ENCODE data around the gene MEIG1.
"Not testable (repeated sequence)": the region's sequence is repeated elsewhere in the genome, so short reads cannot be mapped to it uniquely, and the experiment has no call there.

Gene MEIG1

DNA sequence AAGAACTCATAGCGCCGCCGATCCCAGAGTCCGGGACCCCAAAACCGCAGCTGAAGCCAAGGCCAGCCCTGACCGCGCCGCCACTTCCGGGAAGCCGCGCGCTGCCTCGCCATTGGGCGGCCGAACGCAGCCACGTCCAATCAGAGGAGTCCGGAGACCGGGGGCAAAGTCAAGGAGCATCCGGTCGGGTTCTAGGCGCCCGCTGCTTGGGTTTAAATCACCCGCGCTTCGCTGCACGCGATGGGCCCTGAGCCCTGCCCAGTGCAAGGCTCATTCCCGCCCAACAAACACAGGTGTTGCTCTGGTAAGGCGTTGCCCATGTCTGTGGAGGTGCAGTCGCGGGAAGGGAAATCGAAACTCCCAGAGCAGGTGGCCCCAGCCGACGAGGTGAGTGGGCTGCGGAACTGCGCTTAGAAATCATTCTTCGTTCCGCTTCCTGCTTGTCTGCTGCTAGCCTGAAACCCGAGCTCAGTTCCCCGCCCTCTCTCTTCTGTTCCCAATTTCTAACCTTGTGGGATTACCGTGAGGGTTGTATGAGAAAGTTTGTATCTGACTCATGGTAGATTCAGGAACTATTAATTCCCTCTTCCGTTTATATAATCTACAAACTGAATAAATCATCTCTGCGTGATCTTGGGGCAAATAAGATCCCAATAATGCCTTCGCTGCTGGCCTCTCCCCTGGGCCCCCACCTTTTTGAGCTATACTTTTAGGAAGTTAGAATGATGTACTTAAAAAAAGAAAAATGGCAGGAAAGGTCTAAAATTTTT, 5.0 kb upstream of the MEIG1 start, which contains the start of gene DCLRE1C:
Gene DCLRE1C, minus strand, starts transcription at position 96 of the 770 bp plus-strand sequence. Its CDS starts 86 bp downstream, at position 10.
- Histone ChIP-seq H3K36me3 (ENCODE audit: control insufficient read depth in 5 of 5, insufficient read depth in 5 of 5, low read length in 5 of 5) (peaks cover 0 to 2% (median 0%) of the 10 kb centered on the region in 5 donors), H3K9me3 (ENCODE audit: control insufficient read depth in 5 of 5, low read length in 5 of 5) (no peaks in the 10 kb centered on the region), H3K4me3 (ENCODE audit: low read depth in 1 of 5, low read length in 5 of 5) (peak within 1 kb of the TSS; percentile 66 to 94 (median 87)), H3K27me3 (ENCODE audit: control insufficient read depth in 5 of 5, insufficient read depth in 4 of 5, low read length in 5 of 5) (no peaks in the 10 kb centered on the region), H3K27ac (ENCODE audit: low read depth, low read length) (peak within 1 kb of the TSS; percentile 85), H3K4me1 (ENCODE audit: control insufficient read depth in 5 of 5, insufficient read depth in 5 of 5, low read length in 5 of 5) (peaks cover 5 to 42% (median 28%) of the 10 kb centered on the region in 5 donors), H3K9ac (ENCODE audit: low read length in 5 of 5) (peak within 1 kb of the TSS; percentile 77 to 86 (median 81))

DNA sequence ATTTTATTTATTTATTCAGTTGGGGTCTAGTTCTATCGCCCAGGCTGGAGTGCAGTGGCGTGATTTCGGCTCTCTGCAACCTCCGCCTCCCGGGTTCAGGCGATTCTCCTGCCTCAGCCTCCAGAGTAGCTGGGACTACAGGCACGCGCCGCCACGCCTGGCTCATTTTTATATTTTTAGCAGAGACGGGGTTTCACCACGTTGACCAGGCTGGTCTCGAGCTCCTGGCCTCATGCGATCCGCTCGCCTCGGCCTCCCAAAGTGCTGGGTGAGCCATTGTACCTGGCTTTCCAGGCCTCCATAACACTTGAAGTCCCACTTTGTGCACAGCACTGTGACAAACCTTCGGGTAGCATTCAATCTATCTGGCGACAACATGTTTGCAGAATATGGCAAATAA, 4.3 kb upstream of the MEIG1 start:
- no peaks in the 10 kb centered on the region for H3K9me3 ChIP-seq (ENCODE audit: control insufficient read depth in 5 of 5, low read length in 5 of 5)
- H3K9ac ChIP-seq (ENCODE audit: low read length in 5 of 5) = peak overlapping the region in 1 of 5 donors; percentile 86
- no peak overlapping the region for H3K4me3 ChIP-seq (ENCODE audit: low read depth in 1 of 5, low read length in 5 of 5)
- no peaks in the 10 kb centered on the region for H3K27me3 ChIP-seq (ENCODE audit: control insufficient read depth in 5 of 5, insufficient read depth in 4 of 5, low read length in 5 of 5)
- no peaks in the 10 kb centered on the region for H3K36me3 ChIP-seq (ENCODE audit: control insufficient read depth in 5 of 5, insufficient read depth in 5 of 5, low read length in 5 of 5)
- peaks cover 5 to 46% (median 28%) of the 10 kb centered on the region in 5 donors for H3K4me1 ChIP-seq (ENCODE audit: control insufficient read depth in 5 of 5, insufficient read depth in 5 of 5, low read length in 5 of 5)
- H3K27ac ChIP-seq (ENCODE audit: low read depth, low read length) = peak overlapping the region; percentile 85

DNA sequence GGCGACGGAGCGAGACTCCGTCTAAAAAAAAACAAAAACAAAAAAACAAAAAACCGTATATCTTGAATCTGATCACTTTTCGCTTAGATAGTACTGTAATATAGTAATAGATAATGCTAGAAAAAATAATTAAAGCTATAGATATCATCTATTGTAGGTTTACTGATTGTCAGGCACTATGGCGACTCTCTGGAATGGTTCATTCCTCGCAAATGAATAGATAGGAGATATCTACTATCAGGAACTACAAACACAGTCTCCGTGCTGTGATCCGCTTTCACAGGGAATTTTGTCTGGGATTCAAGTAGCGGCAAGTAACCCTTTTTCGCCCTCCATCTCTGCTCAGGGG, 342 bp upstream of the MEIG1 start:
- H3K9ac ChIP-seq (ENCODE audit: low read length in 5 of 5) = peak overlapping the region in 4 of 5 donors; percentile 19 to 93 (median 71)
- no peaks in the 10 kb centered on the region for H3K36me3 ChIP-seq (ENCODE audit: control insufficient read depth in 5 of 5, insufficient read depth in 5 of 5, low read length in 5 of 5)

DNA sequence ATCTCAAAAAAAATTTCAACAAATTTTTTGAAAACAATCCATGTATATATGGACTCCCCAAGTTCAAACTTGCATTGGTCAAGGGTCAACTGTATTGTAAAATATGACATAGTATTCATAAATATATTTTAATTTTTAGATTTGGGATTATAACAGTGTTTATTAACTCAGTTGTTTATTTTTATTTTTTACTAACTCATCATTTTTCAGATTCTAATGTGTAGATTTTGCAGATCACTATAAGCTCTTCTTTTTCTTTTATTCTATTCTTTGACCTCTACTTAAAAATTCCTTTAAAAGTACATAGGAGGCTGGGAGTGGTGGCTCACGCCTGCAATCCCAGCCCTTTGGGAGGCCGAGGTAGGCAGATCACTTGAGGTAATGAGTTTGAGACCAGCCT, 8.7 kb downstream of the MEIG1 start:
- H3K4me3 ChIP-seq (ENCODE audit: low read depth in 1 of 5, low read length in 5 of 5) = no peak overlapping the region
- no peaks in the 10 kb centered on the region for H3K36me3 ChIP-seq (ENCODE audit: control insufficient read depth in 5 of 5, insufficient read depth in 5 of 5, low read length in 5 of 5)
- no peaks in the 10 kb centered on the region for H3K27me3 ChIP-seq (ENCODE audit: control insufficient read depth in 5 of 5, insufficient read depth in 4 of 5, low read length in 5 of 5)
- no peaks in the 10 kb centered on the region for H3K9me3 ChIP-seq (ENCODE audit: control insufficient read depth in 5 of 5, low read length in 5 of 5)
- H3K27ac ChIP-seq (ENCODE audit: low read depth, low read length) = no peak overlapping the region
- no peak overlapping the region for H3K9ac ChIP-seq (ENCODE audit: low read length in 5 of 5)
- H3K4me1 ChIP-seq (ENCODE audit: control insufficient read depth in 5 of 5, insufficient read depth in 5 of 5, low read length in 5 of 5) = no peaks in the 10 kb centered on the region

More for the DNA sequence above, 342 bp upstream of the MEIG1 start:
- no peaks in the 10 kb centered on the region for H3K27me3 ChIP-seq (ENCODE audit: control insufficient read depth in 5 of 5, insufficient read depth in 4 of 5, low read length in 5 of 5)
- H3K9me3 ChIP-seq (ENCODE audit: control insufficient read depth in 5 of 5, low read length in 5 of 5) = no peaks in the 10 kb centered on the region
- peak overlapping the region; percentile 97 for H3K27ac ChIP-seq (ENCODE audit: low read depth, low read length)
- peak overlapping the region; percentile 61 to 95 (median 83) for H3K4me3 ChIP-seq (ENCODE audit: low read depth in 1 of 5, low read length in 5 of 5)
- peaks cover 3 to 21% (median 13%) of the 10 kb centered on the region in 5 donors for H3K4me1 ChIP-seq (ENCODE audit: control insufficient read depth in 5 of 5, insufficient read depth in 5 of 5, low read length in 5 of 5)

DNA sequence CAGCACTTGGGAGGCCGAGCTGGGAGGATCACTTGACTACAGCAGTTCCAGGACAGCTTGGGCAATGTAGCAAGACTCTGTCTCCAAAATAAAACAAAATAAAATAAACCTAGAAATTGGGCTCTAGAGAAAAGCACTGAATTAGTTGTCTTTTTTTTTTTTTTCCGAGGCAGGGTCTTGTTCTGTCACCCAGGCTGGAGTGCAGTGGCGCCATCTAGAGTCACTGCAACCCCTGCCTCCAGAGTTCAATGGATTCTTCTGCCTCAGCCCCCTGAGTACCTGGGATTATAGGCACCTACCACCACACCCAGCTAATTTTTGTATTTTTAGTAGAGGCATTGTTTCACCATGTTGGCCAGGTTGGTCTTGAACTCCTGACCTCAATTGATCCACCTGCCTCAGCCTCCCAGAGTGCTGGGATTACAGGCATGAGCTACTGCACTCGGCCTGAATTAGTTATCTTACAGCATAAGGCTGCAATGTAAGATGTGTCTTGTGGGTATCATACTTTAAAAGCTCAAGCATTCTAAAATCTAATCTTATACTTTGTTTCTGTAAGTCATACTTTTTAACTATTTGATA, 12.8 kb downstream of the MEIG1 start:
- H3K9ac ChIP-seq (ENCODE audit: low read length in 5 of 5) = no peak overlapping the region
- H3K27ac ChIP-seq (ENCODE audit: low read depth, low read length) = no peak overlapping the region
- no peaks in the 10 kb centered on the region for H3K36me3 ChIP-seq (ENCODE audit: control insufficient read depth in 5 of 5, insufficient read depth in 5 of 5, low read length in 5 of 5)
- H3K4me1 ChIP-seq (ENCODE audit: control insufficient read depth in 5 of 5, insufficient read depth in 5 of 5, low read length in 5 of 5) = no peaks in the 10 kb centered on the region
- peaks cover 0 to 4% (median 0%) of the 10 kb centered on the region in 5 donors for H3K27me3 ChIP-seq (ENCODE audit: control insufficient read depth in 5 of 5, insufficient read depth in 4 of 5, low read length in 5 of 5)
- no peak overlapping the region for H3K4me3 ChIP-seq (ENCODE audit: low read depth in 1 of 5, low read length in 5 of 5)
- no peaks in the 10 kb centered on the region for H3K9me3 ChIP-seq (ENCODE audit: control insufficient read depth in 5 of 5, low read length in 5 of 5)

DNA sequence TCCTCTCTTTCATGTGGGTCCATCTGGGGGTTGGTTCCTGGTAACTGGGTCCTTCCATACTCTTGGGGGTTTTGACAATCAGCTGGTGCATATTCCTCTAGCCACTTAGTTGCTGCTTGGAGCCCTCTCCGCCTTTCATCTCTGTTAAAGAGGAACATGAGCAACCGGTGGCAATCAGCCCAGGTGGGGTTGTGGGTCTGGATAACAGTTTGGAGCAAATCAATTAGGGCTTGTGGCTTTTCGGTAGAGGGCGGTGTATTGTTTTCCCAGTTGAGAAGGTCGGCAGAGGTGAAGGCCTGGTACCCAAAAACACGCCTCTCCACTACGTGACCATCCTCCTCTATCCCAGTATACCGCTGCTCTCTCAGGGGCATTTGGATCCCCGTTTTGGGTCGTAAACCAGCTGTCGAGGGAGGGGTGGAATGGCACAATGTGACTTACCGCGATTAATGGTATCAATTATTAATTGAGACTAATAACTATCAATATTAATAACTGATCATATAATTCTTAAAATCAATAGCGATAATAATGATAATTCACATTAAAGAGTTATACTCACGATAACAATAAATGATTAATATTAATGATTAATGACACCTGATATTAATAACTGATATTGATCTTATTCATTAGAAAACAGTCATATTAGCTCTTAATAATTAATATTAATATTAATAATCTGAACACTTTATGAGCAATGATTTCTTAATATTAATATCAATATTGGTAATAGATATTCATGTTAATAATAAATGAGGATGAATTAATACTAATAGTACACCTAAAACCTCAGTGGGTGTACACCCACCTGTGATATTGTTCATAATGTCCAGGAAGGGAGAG, 15.2 kb downstream of the MEIG1 start:
- not testable (repeated sequence) for H3K4me1 ChIP-seq (ENCODE audit: control insufficient read depth in 5 of 5, insufficient read depth in 5 of 5, low read length in 5 of 5); H3K27me3 ChIP-seq (ENCODE audit: control insufficient read depth in 5 of 5, insufficient read depth in 4 of 5, low read length in 5 of 5); H3K9me3 ChIP-seq (ENCODE audit: control insufficient read depth in 5 of 5, low read length in 5 of 5); H3K36me3 ChIP-seq (ENCODE audit: control insufficient read depth in 5 of 5, insufficient read depth in 5 of 5, low read length in 5 of 5); H3K4me3 ChIP-seq (ENCODE audit: low read depth in 1 of 5, low read length in 5 of 5); H3K27ac ChIP-seq (ENCODE audit: low read depth, low read length); H3K9ac ChIP-seq (ENCODE audit: low read length in 5 of 5)

DNA sequence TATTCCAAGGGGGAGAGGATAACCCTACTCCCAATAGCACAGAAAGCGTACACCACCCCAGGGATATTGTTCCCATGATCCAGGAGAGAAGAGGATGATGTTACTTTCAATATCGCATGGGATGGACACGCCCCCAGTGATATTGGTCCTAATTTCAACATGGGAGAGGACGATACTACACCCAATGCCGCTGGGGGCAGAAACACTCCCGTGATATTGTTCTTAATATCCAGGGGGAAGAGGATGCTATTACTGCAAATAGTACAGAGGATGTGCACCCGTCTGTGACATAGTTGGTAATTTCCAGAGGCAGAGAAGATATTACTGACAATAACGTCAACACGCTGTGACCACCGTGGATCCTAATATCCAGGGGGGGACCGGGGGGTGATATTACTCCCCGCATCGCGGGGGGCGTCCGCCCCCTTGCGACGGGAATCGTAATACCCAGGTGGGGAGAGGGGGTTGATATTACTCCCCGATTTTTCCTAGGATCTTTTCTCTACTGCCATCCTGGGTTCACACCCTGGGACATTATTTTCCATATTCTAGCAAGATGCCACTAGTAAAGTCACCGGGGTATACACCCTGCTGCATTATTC, 16.6 kb downstream of the MEIG1 start:
- no peak overlapping the region for H3K4me3 ChIP-seq (ENCODE audit: low read depth in 1 of 5, low read length in 5 of 5)
- H3K9ac ChIP-seq (ENCODE audit: low read length in 5 of 5) = no peak overlapping the region
- no peaks in the 10 kb centered on the region for H3K36me3 ChIP-seq (ENCODE audit: control insufficient read depth in 5 of 5, insufficient read depth in 5 of 5, low read length in 5 of 5)
- H3K27me3 ChIP-seq (ENCODE audit: control insufficient read depth in 5 of 5, insufficient read depth in 4 of 5, low read length in 5 of 5) = peaks cover 0 to 4% (median 0%) of the 10 kb centered on the region in 5 donors
- no peaks in the 10 kb centered on the region for H3K4me1 ChIP-seq (ENCODE audit: control insufficient read depth in 5 of 5, insufficient read depth in 5 of 5, low read length in 5 of 5)
- H3K9me3 ChIP-seq (ENCODE audit: control insufficient read depth in 5 of 5, low read length in 5 of 5) = no peaks in the 10 kb centered on the region
- H3K27ac ChIP-seq (ENCODE audit: low read depth, low read length) = no peak overlapping the region

DNA sequence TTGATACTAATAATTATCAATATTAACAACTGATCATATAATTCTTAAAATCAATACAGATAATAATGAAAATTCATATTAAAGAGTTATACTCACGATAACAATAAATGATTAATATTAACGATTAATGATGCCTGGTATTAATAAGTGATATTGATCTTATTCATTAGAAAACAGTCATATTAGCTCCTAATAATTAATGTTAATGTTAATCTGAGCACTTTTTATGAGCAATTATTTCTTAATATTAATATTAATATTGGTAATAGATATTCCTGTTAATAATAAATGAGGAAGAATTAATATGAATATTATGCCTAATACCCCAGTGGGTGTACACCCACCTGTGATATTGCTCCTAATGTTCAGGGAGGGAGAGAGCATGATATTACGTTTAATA, 23.6 kb downstream of the MEIG1 start:
- Histone ChIP-seq H3K9ac (ENCODE audit: low read length in 5 of 5) (no peak overlapping the region), H3K4me1 (ENCODE audit: control insufficient read depth in 5 of 5, insufficient read depth in 5 of 5, low read length in 5 of 5) (no peaks in the 10 kb centered on the region), H3K27ac (ENCODE audit: low read depth, low read length) (no peak overlapping the region), H3K27me3 (ENCODE audit: control insufficient read depth in 5 of 5, insufficient read depth in 4 of 5, low read length in 5 of 5) (peaks cover 0 to 2% (median 0%) of the 10 kb centered on the region in 5 donors), H3K36me3 (ENCODE audit: control insufficient read depth in 5 of 5, insufficient read depth in 5 of 5, low read length in 5 of 5) (no peaks in the 10 kb centered on the region), H3K9me3 (ENCODE audit: control insufficient read depth in 5 of 5, low read length in 5 of 5) (no peaks in the 10 kb centered on the region), H3K4me3 (ENCODE audit: low read depth in 1 of 5, low read length in 5 of 5) (no peak overlapping the region)

DNA sequence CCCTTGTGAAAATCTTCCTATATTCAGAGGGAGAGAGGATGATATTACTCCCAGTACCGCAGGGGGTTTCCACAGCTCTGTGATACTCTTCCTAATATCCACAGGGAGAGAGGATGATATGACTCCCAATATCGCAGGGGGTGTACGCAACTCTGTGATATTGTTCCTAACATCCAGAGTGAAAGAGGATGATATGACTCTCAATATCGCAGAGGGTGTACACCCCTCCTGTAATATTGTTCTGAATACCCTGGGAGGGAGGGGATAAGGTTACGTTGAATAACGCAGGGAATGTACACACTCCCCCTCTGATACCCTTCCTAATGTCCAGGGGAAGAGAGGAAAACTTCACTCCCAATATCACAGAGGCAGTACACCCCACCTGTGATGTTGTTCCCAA, 30.4 kb downstream of the MEIG1 start:
- H3K27ac ChIP-seq (ENCODE audit: low read depth, low read length); H3K36me3 ChIP-seq (ENCODE audit: control insufficient read depth in 5 of 5, insufficient read depth in 5 of 5, low read length in 5 of 5); H3K9me3 ChIP-seq (ENCODE audit: control insufficient read depth in 5 of 5, low read length in 5 of 5): not testable (repeated sequence)

More for the DNA sequence above, 30.4 kb downstream of the MEIG1 start:
- H3K4me3 ChIP-seq (ENCODE audit: low read depth in 1 of 5, low read length in 5 of 5); H3K4me1 ChIP-seq (ENCODE audit: control insufficient read depth in 5 of 5, insufficient read depth in 5 of 5, low read length in 5 of 5); H3K27me3 ChIP-seq (ENCODE audit: control insufficient read depth in 5 of 5, insufficient read depth in 4 of 5, low read length in 5 of 5); H3K9ac ChIP-seq (ENCODE audit: low read length in 5 of 5): not testable (repeated sequence)
